ENCODE data around the gene SARS2. TPM values are rescaled to one million over a fixed set of nuclear protein-coding genes. Genes with fewer than 3 reads are reported as not detected.

The SARS2 gene
- total RNA-seq, 4 donors from 2014 or later = 26.6 to 52.0 (median 37.8) TPM

DNA sequence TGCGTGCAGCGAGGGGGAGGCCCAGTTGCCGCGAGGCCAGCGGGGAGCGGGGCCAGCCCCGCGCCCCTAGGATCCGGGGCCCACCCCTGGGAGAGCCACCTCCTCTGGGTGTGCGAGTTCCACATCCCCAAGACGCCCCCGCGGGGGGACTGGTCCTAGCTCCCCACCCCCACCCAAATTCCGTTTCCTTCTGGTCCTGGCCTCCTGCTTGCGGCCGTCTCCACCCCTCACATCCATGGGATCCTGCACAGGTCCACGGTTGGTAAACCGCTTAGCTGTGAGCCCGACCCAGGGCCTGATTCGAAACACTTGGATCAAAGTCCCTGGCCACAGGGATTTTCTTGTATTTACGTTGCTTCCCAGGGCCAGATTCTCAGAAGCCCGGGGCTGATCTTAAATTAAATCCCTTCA, 45.3 kb upstream of the SARS2 start:
- peaks cover 5% of the 10 kb centered on the region for H3K27me3 ChIP-seq
- no peak for TF ChIP-seq POLR2A (IDR thresholded peaks at IDR 0.05)
- TF ChIP-seq, protein P1, sequence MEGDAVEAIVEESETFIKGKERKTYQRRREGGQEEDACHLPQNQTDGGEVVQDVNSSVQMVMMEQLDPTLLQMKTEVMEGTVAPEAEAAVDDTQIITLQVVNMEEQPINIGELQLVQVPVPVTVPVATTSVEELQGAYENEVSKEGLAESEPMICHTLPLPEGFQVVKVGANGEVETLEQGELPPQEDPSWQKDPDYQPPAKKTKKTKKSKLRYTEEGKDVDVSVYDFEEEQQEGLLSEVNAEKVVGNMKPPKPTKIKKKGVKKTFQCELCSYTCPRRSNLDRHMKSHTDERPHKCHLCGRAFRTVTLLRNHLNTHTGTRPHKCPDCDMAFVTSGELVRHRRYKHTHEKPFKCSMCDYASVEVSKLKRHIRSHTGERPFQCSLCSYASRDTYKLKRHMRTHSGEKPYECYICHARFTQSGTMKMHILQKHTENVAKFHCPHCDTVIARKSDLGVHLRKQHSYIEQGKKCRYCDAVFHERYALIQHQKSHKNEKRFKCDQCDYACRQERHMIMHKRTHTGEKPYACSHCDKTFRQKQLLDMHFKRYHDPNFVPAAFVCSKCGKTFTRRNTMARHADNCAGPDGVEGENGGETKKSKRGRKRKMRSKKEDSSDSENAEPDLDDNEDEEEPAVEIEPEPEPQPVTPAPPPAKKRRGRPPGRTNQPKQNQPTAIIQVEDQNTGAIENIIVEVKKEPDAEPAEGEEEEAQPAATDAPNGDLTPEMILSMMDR (IDR thresholded peaks at IDR 0.05) = no peak
- H3K27ac ChIP-seq = peak overlapping the region in 2 of 3 donors; percentile 65 to 73
- WGBS, 2 donors = 8 to 9% methylated on average over 6 to 20 of the region's 22 CpGs
- intact Hi-C loops (cut with DNase I) = no loop called here
- H3K4me1 ChIP-seq = peaks cover 0 to 7% of the 10 kb centered on the region in 2 donors
- no peaks in the 10 kb centered on the region for H3K36me3 ChIP-seq
- no peak for DNase-seq
- H3K4me3 ChIP-seq (replicated peaks in 1 of 3) = peak overlapping the region in 1 of 3 donors; percentile 41
- H3K9me3 ChIP-seq = no peaks in the 10 kb centered on the region

DNA sequence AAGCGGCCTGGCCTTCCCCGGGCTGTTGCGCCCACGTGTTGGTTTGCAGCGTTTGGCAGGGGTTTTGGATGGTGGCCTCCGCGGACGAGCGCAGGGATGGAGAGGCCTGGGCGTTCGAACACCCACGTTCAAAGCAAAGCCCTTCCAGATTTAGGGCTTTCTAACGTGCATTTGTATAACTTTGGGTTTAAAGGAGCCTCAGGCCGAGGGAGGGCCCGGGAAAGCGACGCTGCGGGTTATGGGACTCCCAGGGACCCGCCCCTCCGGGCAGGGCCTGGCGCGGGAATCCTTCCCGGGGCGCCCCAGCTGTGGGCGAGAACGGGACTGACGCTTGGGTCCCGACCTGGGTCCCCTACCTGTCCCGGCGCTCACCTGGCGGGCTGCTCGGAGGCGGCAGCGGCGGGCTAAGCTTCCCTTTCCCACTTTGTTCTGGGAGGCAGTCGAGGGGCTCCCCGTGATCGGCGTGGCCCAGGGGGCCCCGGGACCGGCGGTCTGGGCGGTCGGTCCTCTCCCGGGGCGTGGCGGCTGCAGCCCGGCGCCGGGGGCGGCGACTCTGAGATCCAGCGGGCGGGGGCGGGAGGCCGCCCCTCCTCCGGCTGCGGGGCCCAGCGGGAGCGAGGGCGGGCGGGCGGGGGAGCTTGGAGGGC, 44.8 kb upstream of the SARS2 start, which contains the start of gene FBXO17:
Gene FBXO17, minus strand, starts transcription at position 529 of the 647 bp plus-strand sequence. CDS start 25,423 bp downstream, outside the sequence.
- Histone ChIP-seq H3K27ac (peak within 1 kb of the TSS; percentile 29 to 73 (median 65)), H3K4me1 (peaks cover 0 to 7% of the 10 kb centered on the region in 2 donors), H3K4me3 (replicated peaks in 1 of 3) (peak within 1 kb of the TSS in 1 of 3 donors; percentile 41), H3K9me3 (no peaks in the 10 kb centered on the region), H3K27me3 (peaks cover 5% of the 10 kb centered on the region), H3K36me3 (no peaks in the 10 kb centered on the region)
- TF ChIP-seq, protein P1 (IDR thresholded peaks at IDR 0.05) = no peak
- TF ChIP-seq POLR2A (IDR thresholded peaks at IDR 0.05) = no peak
- intact Hi-C loops (cut with DNase I) = no loop called here
- WGBS, 2 donors = 7 to 20% methylated on average over 2 to 12 of the region's 63 CpGs
- DNase-seq = peak in 1 of 2 donors; percentile 6

DNA sequence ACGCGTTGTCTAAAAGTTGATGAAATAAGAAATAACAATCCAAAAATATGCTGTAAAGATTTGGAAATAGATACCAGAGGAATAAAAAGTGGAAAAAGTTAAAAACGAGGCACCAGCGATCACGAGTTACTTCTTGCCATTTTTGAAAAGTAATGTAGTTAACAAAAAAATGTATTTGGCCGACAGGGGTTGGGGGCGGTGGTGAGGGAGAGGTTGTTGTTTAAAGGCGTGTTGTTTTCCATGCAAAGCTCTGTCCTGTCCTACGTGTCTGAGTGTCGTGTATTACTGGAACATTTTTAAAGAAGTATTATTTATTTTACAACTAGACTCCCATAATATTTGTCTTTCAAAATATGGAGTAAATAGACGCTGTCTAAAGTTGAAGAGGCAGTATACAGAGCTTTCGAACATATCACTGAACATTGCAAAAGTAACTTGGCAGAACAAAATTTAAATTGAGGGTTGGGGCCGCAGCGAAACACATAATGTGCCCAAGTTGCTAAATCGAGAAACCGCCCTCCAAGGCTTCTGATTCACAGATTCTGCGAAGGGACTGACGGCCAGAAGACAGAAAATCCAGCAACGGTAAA, 44.2 kb upstream of the SARS2 start:
- Histone ChIP-seq H3K27me3 (peaks cover 5% of the 10 kb centered on the region), H3K9me3 (no peaks in the 10 kb centered on the region), H3K4me3 (replicated peaks in 1 of 3) (peak overlapping the region in 1 of 3 donors; percentile 41), H3K36me3 (no peaks in the 10 kb centered on the region), H3K4me1 (peaks cover 0 to 7% of the 10 kb centered on the region in 2 donors), H3K27ac (peak overlapping the region in 1 of 3 donors; percentile 65)
- DNase-seq = peak in 1 of 2 donors; percentile 6
- no peak for TF ChIP-seq POLR2A (IDR thresholded peaks at IDR 0.05)
- TF ChIP-seq, protein P1 (IDR thresholded peaks at IDR 0.05) = no peak
- WGBS, 2 donors = 54 to 68% methylated on average over 19 of the region's 19 CpGs
- intact Hi-C loops (cut with DNase I) = no loop called here

DNA sequence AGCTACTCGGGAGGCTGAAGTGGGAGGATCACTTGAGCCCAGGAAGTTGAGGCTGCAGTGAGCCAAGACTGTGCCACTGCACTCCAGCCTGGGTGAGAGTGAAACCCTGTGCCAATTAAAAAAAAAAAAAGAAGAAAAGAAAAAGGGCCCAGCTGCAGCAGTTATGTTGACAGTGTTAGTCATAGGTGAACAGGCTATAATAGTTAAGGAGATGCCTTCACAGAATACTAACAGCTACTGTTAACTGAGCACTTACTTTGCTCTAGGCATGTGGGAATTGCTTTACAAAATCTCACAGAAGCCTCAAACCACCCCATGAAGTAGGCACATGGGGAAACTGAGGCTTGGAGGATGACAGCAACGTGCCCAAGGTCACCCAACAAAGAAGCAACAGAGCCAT, 41.1 kb upstream of the SARS2 start:
- intact Hi-C loops (cut with DNase I) = no loop called here
- DNase-seq = no peak

More for the DNA sequence above, 41.1 kb upstream of the SARS2 start:
- TF ChIP-seq, protein P1 (IDR thresholded peaks at IDR 0.05) = no peak
- no peak for TF ChIP-seq POLR2A (IDR thresholded peaks at IDR 0.05)
- H3K4me3 ChIP-seq (replicated peaks in 1 of 3) = no peak overlapping the region
- H3K27ac ChIP-seq = no peak overlapping the region
- no peaks in the 10 kb centered on the region for H3K36me3 ChIP-seq
- 82 to 98% methylated on average over 2 of the region's 2 CpGs for WGBS, 2 donors
- H3K9me3 ChIP-seq = no peaks in the 10 kb centered on the region
- peaks cover 0 to 7% of the 10 kb centered on the region in 2 donors for H3K4me1 ChIP-seq
- H3K27me3 ChIP-seq = peaks cover 5% of the 10 kb centered on the region
